Choroid plexus epithelial cell (primary cell): ENCODE data around the gene NBPF14.
"Not testable (repeated sequence)": the region's sequence is repeated elsewhere in the genome, so short reads cannot be mapped to it uniquely, and the experiment has no call there.

ENCODE experiments used
- DNase-seq: peaks from one replicate; pipeline ENCODE4 v3.0.0-alpha.2; 2010; ENCODE audit warnings: low read depth
- H3K4me3 ChIP-seq: 2 replicates; pipeline ENCODE4 v1.5.1; 2011; ENCODE audit warnings: low read depth, mild to moderate bottlenecking, control low read depth, low read length, moderate library complexity

NBPF14 gene

GRCh38 chr1:148595911-148596310 lies at the start of gene NBPF14:
Gene NBPF14 (minus strand): TSS chr1:148596011. CDS start chr1:148595717, 294 bp downstream.
- not testable (repeated sequence) for H3K4me3 ChIP-seq, DNase-seq

- H3K4me3 ChIP-seq, DNase-seq: not testable (repeated sequence)
Measured at GRCh38 chr1:148625451-148625850, 29.6 kb upstream of the NBPF14 start.

GRCh38 chr1:148618216-148618615 lies 22.4 kb upstream of the NBPF14 start:
- H3K4me3 ChIP-seq, DNase-seq: not testable (repeated sequence)

GRCh38 chr1:148605266-148605665 lies 9.5 kb upstream of the NBPF14 start:
- peak; percentile 3 for DNase-seq

GRCh38 chr1:148595360-148595759 lies 451 bp downstream of the NBPF14 start:
- DNase-seq, result not testable (repeated sequence)

More at GRCh38 chr1:148605266-148605665, 9.5 kb upstream of the NBPF14 start:
- not testable (repeated sequence) for H3K4me3 ChIP-seq

GRCh38 chr1:148591098-148591497 lies 4.7 kb downstream of the NBPF14 start:
- not testable (repeated sequence) for H3K4me3 ChIP-seq, DNase-seq

More at GRCh38 chr1:148595360-148595759, 451 bp downstream of the NBPF14 start:
- not testable (repeated sequence) for H3K4me3 ChIP-seq

- not testable (repeated sequence) for H3K4me3 ChIP-seq, DNase-seq
Measured at GRCh38 chr1:148532158-148532557, 63.7 kb downstream of the NBPF14 start.

GRCh38 chr1:148529101-148529567 lies 66.7 kb downstream of the NBPF14 start:
- DNase-seq, result peak; percentile 44
- not testable (repeated sequence) for H3K4me3 ChIP-seq

GRCh38 chr1:148528591-148528990 lies 67.2 kb downstream of the NBPF14 start:
- H3K4me3 ChIP-seq, DNase-seq: not testable (repeated sequence)

GRCh38 chr1:148526587-148526986 lies 69.2 kb downstream of the NBPF14 start:
- H3K4me3 ChIP-seq, result not testable (repeated sequence)

GRCh38 chr1:148523205-148524144 lies 72.3 kb downstream of the NBPF14 start:
- not testable (repeated sequence) for H3K4me3 ChIP-seq, DNase-seq

More at GRCh38 chr1:148526587-148526986, 69.2 kb downstream of the NBPF14 start:
- DNase-seq, result not testable (repeated sequence)

- DNase-seq, result peak; percentile 99
- peak overlapping the region; percentile 44 for H3K4me3 ChIP-seq
Measured at GRCh38 chr1:148522561-148523204, 73.1 kb downstream of the NBPF14 start.

GRCh38 chr1:148522072-148522471 lies 73.7 kb downstream of the NBPF14 start:
- H3K4me3 ChIP-seq, result peak overlapping the region; percentile 44
- peak; percentile 93 for DNase-seq

- not testable (repeated sequence) for H3K4me3 ChIP-seq, DNase-seq
Measured at GRCh38 chr1:148514310-148514709, 81.5 kb downstream of the NBPF14 start.

GRCh38 chr1:148512571-148513184 lies 83.1 kb downstream of the NBPF14 start:
- H3K4me3 ChIP-seq, result not testable (repeated sequence)
- DNase-seq, result peak; percentile 49

- not testable (repeated sequence) for H3K4me3 ChIP-seq, DNase-seq
Measured at GRCh38 chr1:148493933-148494332, 101.9 kb downstream of the NBPF14 start.

GRCh38 chr1:148483029-148483428 lies 112.8 kb downstream of the NBPF14 start, which contains the start of gene PPIAL4G:
Gene PPIAL4G (minus strand): TSS chr1:148483302. CDS start chr1:148483252, 50 bp downstream.
- not testable (repeated sequence) for DNase-seq, H3K4me3 ChIP-seq
